VCaP (cell line): ENCODE measurements around the gene SLC12A3.

Experiments
- H3K27ac ChIP-seq: fragments of 450-650 bp; 2 replicates; pipeline ENCODE4 v1.5.1; 2017
- CTCF ChIP-seq: fragments of 450-650 bp; conservative IDR thresholded peaks from 2 replicates; pipeline ENCODE4 v1.5.1; 2017; ENCODE audit warnings: mild to moderate bottlenecking, moderate library complexity

The SLC12A3 gene

DNA sequence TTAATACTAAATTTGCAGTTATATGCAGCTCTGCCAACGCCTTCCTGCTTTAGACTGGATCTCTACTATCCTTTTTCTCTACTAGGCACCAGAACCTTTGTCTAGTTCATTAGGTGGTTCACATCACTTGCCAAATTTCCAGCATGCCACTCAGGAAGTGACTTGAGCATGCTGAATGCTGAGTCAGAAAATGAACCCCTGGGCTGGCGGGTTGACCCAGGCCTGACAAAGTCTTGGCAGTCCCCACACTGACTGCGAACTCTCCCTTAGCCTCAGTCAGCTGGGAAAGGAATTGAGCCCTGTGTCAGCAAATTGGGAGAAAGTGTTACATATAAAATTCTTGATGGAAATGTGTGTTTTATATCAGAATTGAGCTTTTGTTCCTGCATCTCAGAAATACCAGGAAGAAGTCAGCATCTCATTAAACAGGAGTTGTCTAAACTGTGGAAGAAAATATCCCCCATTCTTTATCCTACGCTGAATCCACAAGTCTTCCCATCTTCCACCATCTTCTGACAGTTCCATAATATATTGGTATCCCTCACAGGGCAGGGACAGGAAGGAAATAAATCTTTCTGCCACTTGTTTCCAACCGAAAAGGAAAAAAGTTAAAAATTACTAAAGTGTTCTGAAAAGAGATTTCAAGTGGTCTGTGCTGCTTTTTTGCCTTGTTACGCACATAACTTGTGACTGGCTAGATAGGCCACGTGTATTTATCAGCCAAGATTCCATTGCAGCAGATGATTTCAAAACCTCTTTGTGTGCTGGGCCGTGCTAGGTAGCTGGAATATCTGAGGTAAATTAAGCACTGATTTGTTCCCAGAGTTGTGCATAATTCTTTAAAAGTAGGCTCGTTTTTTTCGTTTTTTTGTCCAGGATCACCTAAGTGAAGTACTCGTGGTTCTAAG is 16.7 kb upstream of the SLC12A3 start:
- peak overlapping the region; percentile 41; the same call in 1 of the 2 replicates for H3K27ac ChIP-seq

DNA sequence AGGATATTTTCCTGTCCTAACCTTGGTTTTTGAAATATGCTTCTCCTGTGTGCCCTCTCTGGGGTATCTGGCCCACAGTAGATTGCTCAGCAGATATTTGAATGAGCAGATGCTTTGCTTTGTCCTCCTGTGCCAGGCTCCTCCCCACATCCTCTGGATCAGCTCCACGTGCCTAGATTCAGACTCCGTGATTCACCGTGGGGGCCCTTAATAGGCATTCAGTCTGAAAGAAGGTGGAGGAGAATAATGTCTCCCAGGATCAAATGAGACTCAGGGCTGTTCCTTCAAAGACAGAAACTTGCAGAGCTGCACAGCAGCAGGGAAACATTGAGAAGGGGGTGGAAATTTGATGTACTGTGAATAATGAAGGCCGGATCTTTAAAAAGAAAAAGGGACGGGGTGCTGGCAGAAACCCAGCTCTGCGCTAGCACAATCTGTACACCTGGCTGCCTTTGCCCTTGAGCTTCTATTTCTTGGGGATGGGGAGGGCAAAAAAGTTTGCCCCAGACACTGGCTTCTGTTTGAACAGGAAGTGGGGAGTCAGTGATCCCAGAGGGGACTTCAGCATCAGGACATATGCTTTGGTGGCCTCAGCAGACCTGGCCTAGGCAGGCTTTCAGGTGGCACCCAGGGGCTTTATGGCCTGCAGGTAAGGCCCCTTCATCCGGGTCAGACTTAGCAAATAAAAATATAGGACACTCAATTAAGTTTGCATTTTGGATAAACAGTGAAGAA is 15.9 kb upstream of the SLC12A3 start:
- TF ChIP-seq CTCF = no peak
- H3K27ac ChIP-seq = peak overlapping the region; percentile 41; the same call in 1 of the 2 replicates

More for the DNA sequence above, 16.7 kb upstream of the SLC12A3 start:
- no peak for TF ChIP-seq CTCF

DNA sequence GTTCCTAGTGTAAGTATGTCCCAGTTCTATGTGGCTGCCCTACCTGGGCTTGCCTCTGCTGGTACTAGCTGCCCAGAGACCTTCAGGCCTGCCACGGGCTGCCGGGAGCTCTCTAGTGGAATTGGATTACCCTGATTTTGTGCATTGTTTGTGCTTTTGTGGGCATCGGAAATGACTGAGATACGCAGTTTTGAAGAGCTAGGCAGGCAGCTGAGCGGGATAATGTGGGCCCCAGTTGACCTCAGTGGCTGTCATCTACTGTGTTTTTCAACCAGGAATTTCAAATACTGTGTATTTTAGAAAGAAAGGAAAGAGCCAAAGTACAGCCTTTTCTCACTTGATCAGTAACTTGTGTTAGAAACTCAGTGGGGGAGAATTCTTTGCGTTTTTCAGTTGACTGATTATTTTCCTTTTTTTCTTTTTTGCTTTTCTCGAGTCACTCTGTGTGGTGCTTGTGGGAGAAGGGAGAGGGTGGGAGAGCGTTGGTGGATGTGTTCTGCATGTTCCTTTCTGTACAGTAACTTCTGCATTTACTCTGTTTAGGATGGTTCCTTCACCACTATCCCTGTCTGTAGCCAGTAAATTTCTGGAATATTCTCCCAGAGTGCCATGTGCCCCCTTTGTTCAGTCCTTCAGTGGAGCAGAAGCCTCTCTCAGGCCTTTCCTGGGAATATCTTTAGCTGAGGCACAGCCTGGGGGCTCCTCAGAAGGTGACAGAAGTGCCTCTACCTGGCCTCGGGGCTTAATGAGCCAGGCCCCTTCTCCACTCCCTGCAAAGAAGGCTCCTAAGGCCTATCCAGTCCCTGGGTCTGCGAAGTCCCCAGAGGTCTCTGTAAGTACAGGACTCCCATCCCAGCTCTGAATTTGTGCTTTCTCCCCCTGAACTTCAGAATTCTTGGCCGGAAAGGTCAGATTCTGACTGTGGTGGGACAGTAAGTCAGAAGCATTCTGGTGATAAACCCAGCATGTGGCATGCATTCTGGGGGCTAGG is 15.0 kb upstream of the SLC12A3 start:
- TF ChIP-seq CTCF = no peak
- H3K27ac ChIP-seq = peak overlapping the region; percentile 41; the same call in 1 of the 2 replicates

GRCh38 chr16:56851671-56852400 is 13.2 kb upstream of the SLC12A3 start:
- no peak; the same call in 1 of the 2 replicates for TF ChIP-seq CTCF
- H3K27ac ChIP-seq = no peak overlapping the region

DNA sequence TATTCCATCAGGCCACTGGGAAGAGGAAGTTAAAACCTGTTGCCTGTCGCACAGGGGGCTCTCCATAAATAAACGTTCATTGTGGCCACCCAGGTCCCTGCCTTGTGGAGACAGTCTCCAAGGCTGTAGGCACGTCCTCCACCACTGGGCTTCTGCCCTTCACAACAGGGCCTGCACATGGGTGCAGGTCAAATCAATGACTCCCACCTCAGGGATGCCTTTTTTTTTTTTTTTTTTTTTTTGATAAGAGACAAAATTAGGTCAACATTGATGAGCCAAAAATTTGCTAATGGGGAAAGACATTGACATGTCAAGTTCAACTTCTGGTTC is 12.6 kb upstream of the SLC12A3 start:
- no peak overlapping the region for H3K27ac ChIP-seq
- no peak for TF ChIP-seq CTCF

GRCh38 chr16:56852968-56853367 is 12.0 kb upstream of the SLC12A3 start:
- no peak for TF ChIP-seq CTCF
- no peak overlapping the region for H3K27ac ChIP-seq
